Stimulated activated CD8-positive, alpha-beta memory T cell treated with anti-CD3 and anti-CD28 coated beads, Interleukin-15, amount 100 ng/mL, for 48 hours (primary cell): ENCODE measurements around the gene ADGRB3.
"Not testable (repeated sequence)": the region's sequence is repeated elsewhere in the genome, so short reads cannot be mapped to it uniquely, and the experiment has no call there.

ENCODE experiments used
- DNase-seq, 2 donors: peaks; one replicate each; pipeline ENCODE4 v3.0.0-alpha.2; 2020; ENCODE audit warnings: low read depth in 2 of 2

Gene ADGRB3

GRCh38 chr6:69422020-69422419 is 786.9 kb downstream of the ADGRB3 start:
- no peak for DNase-seq

GRCh38 chr6:69422475-69422874 is 787.4 kb downstream of the ADGRB3 start:
- DNase-seq: no peak

GRCh38 chr6:69423785-69424184 is 788.7 kb downstream of the ADGRB3 start:
- DNase-seq: no peak

- no peak for DNase-seq
Measured at GRCh38 chr6:69424581-69424980, 789.5 kb downstream of the ADGRB3 start.

GRCh38 chr6:69427882-69428281 is 792.8 kb downstream of the ADGRB3 start:
- no peak for DNase-seq

GRCh38 chr6:69432168-69432567 is 797.1 kb downstream of the ADGRB3 start:
- not testable (repeated sequence) for DNase-seq

DNA sequence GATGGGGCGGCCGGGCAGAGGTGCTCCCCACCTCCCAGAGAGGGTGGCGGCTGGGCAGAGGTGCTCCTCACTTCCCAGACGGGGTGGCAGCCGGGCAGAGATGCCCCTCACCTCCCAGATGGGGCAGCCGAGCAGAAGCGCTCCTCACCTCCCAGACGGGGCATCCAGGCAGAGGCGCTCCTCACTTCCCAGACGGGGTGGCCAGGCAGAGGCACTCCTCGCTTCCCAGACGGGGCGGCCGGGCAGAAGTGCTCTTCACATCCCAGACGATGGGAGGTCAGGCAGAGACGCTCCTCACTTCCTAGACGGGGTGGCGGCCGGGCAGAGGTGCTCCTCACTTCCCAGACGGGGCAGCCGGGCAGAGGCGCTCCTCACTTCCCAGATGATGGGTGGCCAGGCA is 798.0 kb downstream of the ADGRB3 start:
- not testable (repeated sequence) for DNase-seq

- DNase-seq: no peak
Measured at GRCh38 chr6:69438113-69438512, 803.0 kb downstream of the ADGRB3 start.
